K562 (cell line): ENCODE results near the gene RNH1.

Experiments used
- BRF2 ChIP-seq: IDR thresholded peaks from 3 replicates; pipeline ENCODE4 v1.6.1; 2011; ENCODE audit warnings: borderline replicate concordance, mild to moderate bottlenecking; ENCODE audit not compliant: insufficient read length, insufficient read depth
- CTCF ChIP-seq, 3 experiments: IDR thresholded peaks in 2 of 3; conservative IDR thresholded peaks in 1 of 3; 2 replicates each; pipeline ENCODE4 v1.5.1; 2011 to 2012; ENCODE audit warnings: low read length in 3 of 3, mild to moderate bottlenecking in 3 of 3, control low read depth in 2 of 3, improper control_type of control experiment in 1 of 3, inconsistent platforms in 1 of 3, low read depth in 1 of 3, mixed read lengths in 1 of 3, moderate library complexity in 1 of 3; ENCODE audit not compliant: insufficient read depth in 2 of 3
- FOXK1 ChIP-seq: sonication (generic); formaldehyde crosslinking; IDR thresholded peaks from 2 replicates; pipeline ENCODE4 v1.8.0; 2022; ENCODE audit warnings: missing genetic modification reagents, mild to moderate bottlenecking, borderline replicate concordance
- GTF2B ChIP-seq: IDR thresholded peaks from 2 replicates; pipeline ENCODE4 v1.6.1; 2011; ENCODE audit not compliant: insufficient read length; ENCODE audit errors: extremely low read depth
- MBD1 ChIP-seq: fragments of 250-450 bp; sonication (Bioruptor Pico); IDR thresholded peaks from 2 replicates; pipeline ENCODE4 v1.8.0; 2022; ENCODE audit warnings: inconsistent platforms
- PRDM10 ChIP-seq: fragments of 450-650 bp; IDR thresholded peaks from 2 replicates; pipeline ENCODE4 v1.6.1; 2018; ENCODE audit not compliant: partially characterized antibody
- SMARCC2 ChIP-seq: fragments of 450-650 bp; IDR thresholded peaks from 2 replicates; pipeline ENCODE4 v1.6.1; 2017; ENCODE audit warnings: antibody characterized with exemption, moderate library complexity, mild to moderate bottlenecking, low read depth
- ZNF3 ChIP-seq: fragments of 250-450 bp; sonication (Bioruptor Pico); IDR thresholded peaks from 2 replicates; pipeline ENCODE4 v1.5.0; 2021; ENCODE audit warnings: mild to moderate bottlenecking, moderate library complexity
- ZNF41 ChIP-seq: fragments of 250-450 bp; sonication (Bioruptor Pico); conservative IDR thresholded peaks from 2 replicates; pipeline ENCODE4 v1.4.0; 2020; ENCODE audit warnings: mild to moderate bottlenecking
- ZNF511 ChIP-seq: sonication (generic); formaldehyde crosslinking; IDR thresholded peaks from 2 replicates; pipeline ENCODE4 v1.8.0; 2022; ENCODE audit warnings: mild to moderate bottlenecking, missing genetic modification reagents
- ZNF707 ChIP-seq: fragments of 250-450 bp; sonication (Bioruptor Pico); conservative IDR thresholded peaks from 2 replicates; pipeline ENCODE4 v1.8.0; 2022; ENCODE audit warnings: inconsistent platforms, mild to moderate bottlenecking, moderate library complexity

- no peak for TF ChIP-seq CTCF (IDR thresholded peaks at IDR 0.05 in 2 of 3, conservative IDR thresholded peaks at IDR 0.05 in 1 of 3; ENCODE audit: insufficient read depth in 2 of 3, low read depth in 1 of 3, low read length in 3 of 3)
- TF ChIP-seq SMARCC2, result no peak
- TF ChIP-seq ZNF41 (CRISPR knock-in tag), result no peak
- TF ChIP-seq GTF2B, result no peak
- TF ChIP-seq FOXK1, result no peak
- no peak for TF ChIP-seq MBD1 (CRISPR knock-in tag)
- no peak for TF ChIP-seq BRF2
- no peak for TF ChIP-seq ZNF511 (CRISPR knock-in tag)
- no peak for TF ChIP-seq ZNF707 (CRISPR knock-in tag)
- TF ChIP-seq PRDM10, result no peak
- TF ChIP-seq ZNF3 (CRISPR knock-in tag), result no peak
Measured at GRCh38 chr11:489610-490185, 17.3 kb downstream of the RNH1 start.
